ENCODE results near the gene ELFN1. TPM values are rescaled to one million over a fixed set of nuclear protein-coding genes. Genes with fewer than 3 reads are reported as not detected.

The ELFN1 gene
- total RNA-seq, 3 donors from 2014 or later, result 0.59 to 1.3 (median 0.96) TPM

DNA sequence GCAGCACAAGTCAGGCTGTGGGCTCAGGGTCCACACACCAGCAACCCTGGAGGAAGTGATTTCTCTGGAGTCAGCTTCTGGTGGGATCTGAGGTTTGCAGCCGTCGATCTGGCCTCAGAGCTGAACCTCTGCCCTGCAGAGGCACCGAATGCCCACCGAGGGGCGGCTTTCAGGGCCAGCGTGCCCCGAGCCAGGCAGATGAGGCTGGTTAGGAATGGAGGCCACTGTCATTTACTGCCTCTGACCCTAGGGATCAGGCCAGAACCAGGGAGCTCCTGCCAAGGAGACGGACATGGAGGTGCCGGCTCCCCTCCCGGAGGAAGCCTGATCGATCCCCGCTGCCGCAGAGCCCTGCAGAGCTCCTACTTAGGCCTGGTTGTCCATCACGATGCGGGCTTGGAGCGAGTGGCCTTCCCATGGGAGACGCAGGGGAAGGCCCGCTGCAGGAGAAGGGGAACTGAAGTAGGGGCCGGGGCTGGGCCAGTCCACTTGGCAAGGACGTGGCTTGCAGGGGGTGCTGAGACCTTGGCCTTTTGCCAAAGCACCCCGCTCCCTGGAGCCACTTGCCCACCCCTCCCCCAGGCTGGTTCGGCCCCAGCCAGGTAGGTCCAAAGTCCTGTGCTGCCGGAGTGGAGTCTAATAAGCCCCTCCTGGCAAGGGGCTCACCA lies 19.6 kb upstream of the ELFN1 start:
- intact Hi-C loops (cut with DNase I; ENCODE audit: low total_unique reads), result loop anchor here (5.0 kb wide), 1 partner anchor 612 kb away; no protein-coding TSS in a partner anchor
- DNase-seq (ENCODE audit: low spot score in 2 of 2), result no peak
- Histone ChIP-seq H3K27me3 (peaks cover 0 to 45% of the 10 kb centered on the region in 2 donors), H3K27ac (no peak overlapping the region), H3K9me3 (no peaks in the 10 kb centered on the region), H3K4me1 (no peaks in the 10 kb centered on the region), H3K4me3 (no peak overlapping the region), H3K36me3 (no peaks in the 10 kb centered on the region)
- TF ChIP-seq POLR2A (IDR thresholded peaks at IDR 0.05), result no peak
- TF ChIP-seq POLR2AphosphoS5 (IDR thresholded peaks at IDR 0.05), result no peak
- TF ChIP-seq, protein P1, sequence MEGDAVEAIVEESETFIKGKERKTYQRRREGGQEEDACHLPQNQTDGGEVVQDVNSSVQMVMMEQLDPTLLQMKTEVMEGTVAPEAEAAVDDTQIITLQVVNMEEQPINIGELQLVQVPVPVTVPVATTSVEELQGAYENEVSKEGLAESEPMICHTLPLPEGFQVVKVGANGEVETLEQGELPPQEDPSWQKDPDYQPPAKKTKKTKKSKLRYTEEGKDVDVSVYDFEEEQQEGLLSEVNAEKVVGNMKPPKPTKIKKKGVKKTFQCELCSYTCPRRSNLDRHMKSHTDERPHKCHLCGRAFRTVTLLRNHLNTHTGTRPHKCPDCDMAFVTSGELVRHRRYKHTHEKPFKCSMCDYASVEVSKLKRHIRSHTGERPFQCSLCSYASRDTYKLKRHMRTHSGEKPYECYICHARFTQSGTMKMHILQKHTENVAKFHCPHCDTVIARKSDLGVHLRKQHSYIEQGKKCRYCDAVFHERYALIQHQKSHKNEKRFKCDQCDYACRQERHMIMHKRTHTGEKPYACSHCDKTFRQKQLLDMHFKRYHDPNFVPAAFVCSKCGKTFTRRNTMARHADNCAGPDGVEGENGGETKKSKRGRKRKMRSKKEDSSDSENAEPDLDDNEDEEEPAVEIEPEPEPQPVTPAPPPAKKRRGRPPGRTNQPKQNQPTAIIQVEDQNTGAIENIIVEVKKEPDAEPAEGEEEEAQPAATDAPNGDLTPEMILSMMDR (IDR thresholded peaks at IDR 0.05), result no peak

GRCh38 chr7:1651031-1651446 lies 19.0 kb upstream of the ELFN1 start:
- intact Hi-C loops (cut with DNase I; ENCODE audit: low total_unique reads), result loop anchor here (5.0 kb wide), 1 partner anchor 611 kb away; no protein-coding TSS in a partner anchor
- Histone ChIP-seq H3K4me3 (no peak overlapping the region), H3K4me1 (no peaks in the 10 kb centered on the region), H3K27ac (no peak overlapping the region), H3K36me3 (no peaks in the 10 kb centered on the region), H3K9me3 (no peaks in the 10 kb centered on the region), H3K27me3 (peaks cover 0 to 50% of the 10 kb centered on the region in 2 donors)
- TF ChIP-seq POLR2AphosphoS5 (IDR thresholded peaks at IDR 0.05) (no peak), POLR2A (IDR thresholded peaks at IDR 0.05) (no peak)
- TF ChIP-seq, protein P1 (IDR thresholded peaks at IDR 0.05), result no peak
- no peak for DNase-seq (ENCODE audit: low spot score in 2 of 2)

DNA sequence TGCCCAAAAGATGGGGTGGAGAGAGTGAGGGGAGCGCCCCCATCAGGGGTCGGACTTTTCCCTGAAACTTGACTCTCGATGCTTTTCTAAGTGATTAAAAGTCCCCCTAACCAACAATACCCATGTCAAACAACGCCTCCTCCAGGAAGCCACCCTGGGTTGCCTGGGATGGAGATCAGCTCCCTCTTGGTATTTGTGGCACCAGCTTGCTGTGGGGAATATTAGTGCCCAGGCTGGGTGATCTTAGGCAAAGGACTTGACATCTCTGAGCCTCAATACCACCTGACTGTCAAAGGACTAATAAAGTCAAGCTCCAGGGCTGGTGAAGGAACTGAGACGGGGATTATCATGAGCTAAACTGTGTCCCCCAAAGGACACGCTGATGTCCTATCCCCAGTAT lies 18.2 kb upstream of the ELFN1 start:
- Histone ChIP-seq H3K4me1 (no peaks in the 10 kb centered on the region), H3K9me3 (no peaks in the 10 kb centered on the region), H3K27ac (no peak overlapping the region), H3K4me3 (no peak overlapping the region), H3K36me3 (no peaks in the 10 kb centered on the region), H3K27me3 (peaks cover 0 to 51% of the 10 kb centered on the region in 2 donors)
- intact Hi-C loops (cut with DNase I; ENCODE audit: low total_unique reads), result loop anchor here (5.0 kb wide), 1 partner anchor 610 kb away; no protein-coding TSS in a partner anchor
- no peak for TF ChIP-seq POLR2A (IDR thresholded peaks at IDR 0.05)
- TF ChIP-seq, protein P1 (IDR thresholded peaks at IDR 0.05), result no peak
- TF ChIP-seq POLR2AphosphoS5 (IDR thresholded peaks at IDR 0.05), result no peak
- DNase-seq (ENCODE audit: low spot score in 2 of 2), result no peak

- Histone ChIP-seq H3K27ac (no peak overlapping the region), H3K27me3 (peaks cover 0 to 45% of the 10 kb centered on the region in 2 donors), H3K4me3 (no peak overlapping the region), H3K36me3 (no peaks in the 10 kb centered on the region), H3K9me3 (no peaks in the 10 kb centered on the region), H3K4me1 (no peaks in the 10 kb centered on the region)
- intact Hi-C loops (cut with DNase I; ENCODE audit: low total_unique reads), result loop anchor here (5.0 kb wide), 1 partner anchor 609 kb away; no protein-coding TSS in a partner anchor
- TF ChIP-seq, protein P1 (IDR thresholded peaks at IDR 0.05), result no peak
- no peak for TF ChIP-seq POLR2AphosphoS5 (IDR thresholded peaks at IDR 0.05)
- TF ChIP-seq POLR2A (IDR thresholded peaks at IDR 0.05), result no peak
- DNase-seq (ENCODE audit: low spot score in 2 of 2), result no peak
These were observed 16.6 kb upstream of the ELFN1 start for GRCh38 chr7:1653500-1653899.

DNA sequence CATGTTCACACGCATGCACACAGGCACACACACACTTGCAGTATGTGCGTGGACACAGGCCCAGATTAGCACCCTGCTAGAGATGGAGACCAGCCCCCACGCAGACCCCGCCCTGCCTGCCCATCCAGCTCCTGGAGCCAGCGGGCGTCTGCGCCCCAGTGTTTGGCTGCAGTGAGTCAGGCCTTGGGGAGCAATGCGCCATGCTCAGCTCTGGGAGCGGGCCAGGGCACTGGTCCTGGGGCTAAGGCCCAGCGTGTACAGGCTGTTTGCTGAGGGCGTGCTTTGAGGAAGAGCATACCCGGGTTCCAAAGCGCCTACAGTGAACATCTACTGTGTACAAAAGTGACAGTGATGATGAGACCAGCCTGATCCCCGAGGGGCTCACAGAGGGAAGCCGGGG lies 16.0 kb upstream of the ELFN1 start:
- Histone ChIP-seq H3K4me1 (no peaks in the 10 kb centered on the region), H3K27ac (no peak overlapping the region), H3K9me3 (no peaks in the 10 kb centered on the region), H3K4me3 (no peak overlapping the region), H3K27me3 (peaks cover 0 to 41% of the 10 kb centered on the region in 2 donors), H3K36me3 (no peaks in the 10 kb centered on the region)
- DNase-seq (ENCODE audit: low spot score in 2 of 2), result no peak
- intact Hi-C loops (cut with DNase I; ENCODE audit: low total_unique reads), result loop anchor here (5.0 kb wide), 1 partner anchor 608 kb away; no protein-coding TSS in a partner anchor
- TF ChIP-seq POLR2AphosphoS5 (IDR thresholded peaks at IDR 0.05) (no peak), POLR2A (IDR thresholded peaks at IDR 0.05) (no peak)
- TF ChIP-seq, protein P1 (IDR thresholded peaks at IDR 0.05), result no peak
